Endometrium (tissue), 2 donors: ENCODE data around the gene DNAH6.
"Not testable (repeated sequence)": the region's sequence is repeated elsewhere in the genome, so short reads cannot be mapped to it uniquely, and the experiment has no call there.

Experiments used
- FAIRE-seq: peaks from 2 replicates; lab custom pipeline; 2012; peaks lifted over from hg19 to GRCh38; lab: Jason Lieb, UNC
- donor health status: control.
- donor health status: control.

DNAH6 gene

DNA sequence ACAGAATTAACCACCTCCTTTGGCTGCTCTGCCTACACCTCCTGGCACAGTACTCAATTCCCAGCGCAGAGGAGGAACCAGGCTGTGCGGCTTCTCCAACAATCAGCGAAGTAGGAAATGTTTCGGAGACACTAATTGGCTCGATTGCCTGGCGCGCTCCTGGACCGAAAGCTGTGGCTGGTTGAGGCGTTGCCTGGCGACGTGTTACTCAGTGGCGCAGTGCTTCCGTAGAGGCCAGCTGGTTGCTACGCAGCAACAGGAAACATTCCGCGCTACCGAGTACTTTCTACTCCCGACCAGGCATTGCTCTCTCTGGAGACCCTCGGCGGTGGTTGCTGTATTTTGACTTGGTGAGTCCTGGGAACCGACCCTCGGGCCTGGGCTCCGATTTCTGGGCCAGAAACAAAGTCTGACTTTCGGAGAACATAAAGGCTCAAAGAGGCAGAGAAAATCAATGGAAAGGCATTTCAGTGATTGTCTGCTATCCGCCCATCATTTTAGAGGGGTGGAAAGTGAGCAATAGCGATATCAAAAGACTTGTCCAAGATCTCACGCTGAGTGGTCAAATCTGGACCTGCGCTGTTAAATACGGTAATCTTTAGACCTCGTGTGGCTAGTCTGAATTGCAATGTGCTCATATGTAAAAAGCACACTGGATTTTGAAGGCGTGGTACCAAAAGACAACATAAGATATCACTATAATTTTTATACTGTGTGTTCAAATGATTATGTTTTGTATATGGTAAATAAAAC lies at the start of gene DNAH6:
DNAH6 (plus strand) TSS at position 265 of the 753 bp plus-strand sequence. CDS start 1,329 bp downstream, outside the sequence.
- FAIRE-seq, result peak; percentile 96

GRCh38 chr2:84467389-84467788 lies 48.9 kb upstream of the DNAH6 start:
- FAIRE-seq, result no peak

DNA sequence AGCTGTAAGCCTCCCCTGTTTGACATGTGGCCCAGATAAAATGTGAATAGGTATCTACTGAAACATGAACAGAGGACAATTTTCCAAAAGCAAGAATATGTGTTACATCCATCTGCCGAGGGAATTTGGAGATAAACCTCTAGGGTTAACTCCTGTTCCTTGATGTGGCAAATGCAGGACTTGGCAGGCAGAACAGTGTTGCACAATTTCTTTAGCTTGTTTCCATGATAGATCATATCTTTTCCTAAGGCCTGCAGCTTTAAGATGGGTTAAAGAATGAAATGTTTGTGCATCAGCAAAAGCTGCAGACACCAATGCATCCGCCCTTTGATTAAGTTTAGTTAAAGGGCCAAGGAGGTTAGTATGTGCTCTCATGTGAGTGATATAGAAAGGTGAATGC lies 43.9 kb upstream of the DNAH6 start:
- peak; percentile 46 for FAIRE-seq

DNA sequence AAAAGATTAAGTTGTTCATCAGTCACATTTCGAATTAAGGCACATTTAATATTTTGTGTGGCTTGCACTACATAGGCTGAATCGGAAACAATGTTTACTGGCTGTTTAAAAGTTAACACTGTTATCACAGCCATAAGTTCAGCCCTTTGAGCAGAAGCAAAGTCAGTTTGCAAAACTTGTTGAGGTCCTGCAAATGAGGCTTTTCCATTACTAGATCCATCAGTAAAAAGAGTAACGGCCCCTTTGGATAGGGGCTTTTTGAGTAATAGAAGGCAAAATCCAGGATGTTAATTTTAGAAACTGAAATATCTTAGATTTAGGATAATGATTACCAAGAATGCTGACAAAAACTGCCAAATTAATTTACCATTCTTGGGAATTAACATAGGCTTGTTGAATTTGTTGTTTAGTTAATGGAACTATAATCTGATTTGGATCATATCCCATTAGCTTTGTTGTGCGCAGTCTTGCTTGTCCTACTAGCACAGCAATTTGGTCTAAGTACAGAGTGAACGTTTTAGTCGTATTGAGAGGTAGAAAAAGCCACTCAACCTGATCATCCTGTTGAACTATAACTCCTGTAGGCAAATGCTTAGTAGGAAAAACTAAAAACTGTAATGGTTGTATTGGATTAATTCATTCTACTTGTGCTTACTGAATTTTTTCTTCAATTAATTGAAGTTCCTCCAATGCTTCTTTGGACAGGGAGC lies 43.3 kb upstream of the DNAH6 start:
- peak; percentile 53 for FAIRE-seq

GRCh38 chr2:84474176-84474575 lies 42.1 kb upstream of the DNAH6 start:
- FAIRE-seq, result no peak

- no peak for FAIRE-seq
These were observed 38.4 kb upstream of the DNAH6 start for GRCh38 chr2:84477886-84478285.

DNA sequence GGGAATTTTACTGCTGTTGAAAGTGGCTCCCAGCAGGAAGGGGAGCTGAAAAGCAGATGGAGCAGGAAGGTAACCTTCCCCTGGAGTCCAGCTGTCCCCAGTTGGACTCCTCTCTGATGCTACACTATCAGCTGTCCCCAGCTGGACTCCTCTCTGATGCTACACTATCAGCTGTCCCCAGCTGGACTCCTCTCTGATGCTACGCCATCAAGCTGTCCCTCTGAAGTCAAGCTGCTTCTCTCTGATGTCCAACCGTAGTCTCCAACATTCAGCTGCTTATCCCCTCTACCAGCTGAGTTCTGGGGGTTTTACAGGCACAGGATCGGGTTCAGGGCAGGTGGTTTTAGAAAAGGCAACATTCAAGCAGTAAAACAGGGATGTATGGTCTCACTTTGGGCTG lies 37.4 kb upstream of the DNAH6 start:
- no peak for FAIRE-seq

GRCh38 chr2:84481702-84482101 lies 34.6 kb upstream of the DNAH6 start:
- no peak for FAIRE-seq

DNA sequence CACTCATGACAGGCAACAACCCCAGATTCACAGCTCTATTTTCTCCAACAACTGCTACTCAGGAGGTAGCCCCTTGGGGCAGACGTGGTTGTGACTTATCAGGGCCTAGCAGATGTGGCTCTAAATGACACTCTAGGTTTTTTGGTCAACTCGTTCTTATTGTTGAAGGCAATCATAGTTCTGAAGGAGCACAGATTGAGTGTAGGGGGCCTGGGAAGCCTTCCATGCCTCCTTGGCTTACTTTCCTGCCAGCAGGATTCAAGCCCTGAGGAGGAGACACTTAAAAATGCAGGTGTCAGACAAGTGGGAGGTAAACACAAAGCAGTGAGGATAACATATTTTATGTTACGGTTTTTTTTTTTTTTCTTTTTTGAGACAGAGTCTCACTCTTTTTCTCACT lies 33.7 kb upstream of the DNAH6 start:
- no peak for FAIRE-seq

GRCh38 chr2:84483320-84483719 lies 33.0 kb upstream of the DNAH6 start:
- no peak for FAIRE-seq

DNA sequence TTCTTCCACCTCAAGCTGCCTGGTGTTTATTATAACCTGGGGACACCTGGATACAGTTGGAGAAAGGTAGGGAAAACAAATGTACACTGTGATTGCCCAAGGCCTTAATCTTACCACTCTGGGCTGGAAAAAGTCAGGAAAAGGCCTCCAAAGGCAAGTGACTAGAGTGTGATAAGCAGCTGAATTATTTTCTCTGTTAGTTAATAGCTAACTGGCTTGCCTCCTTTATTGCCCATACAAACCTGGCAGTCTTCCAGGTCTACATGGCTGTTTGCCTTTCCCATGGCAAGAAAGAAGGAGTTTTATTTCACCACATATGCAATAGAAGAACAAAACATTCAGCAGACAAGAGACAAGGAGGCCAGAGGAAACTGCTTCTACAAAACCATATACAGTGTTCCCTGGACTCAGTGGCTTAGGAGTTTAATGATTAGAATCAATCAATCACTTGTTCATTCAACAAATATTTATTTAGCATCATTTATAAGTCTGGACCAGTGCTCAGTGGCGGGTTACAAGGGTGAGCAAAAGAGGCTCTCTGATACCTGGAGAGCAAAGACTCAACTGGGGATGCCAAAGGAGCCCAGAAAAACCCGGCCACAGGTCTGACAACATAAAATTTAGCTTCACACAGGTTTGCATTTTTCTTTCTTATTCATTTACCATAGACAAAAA lies 29.7 kb upstream of the DNAH6 start:
- no peak for FAIRE-seq

DNA sequence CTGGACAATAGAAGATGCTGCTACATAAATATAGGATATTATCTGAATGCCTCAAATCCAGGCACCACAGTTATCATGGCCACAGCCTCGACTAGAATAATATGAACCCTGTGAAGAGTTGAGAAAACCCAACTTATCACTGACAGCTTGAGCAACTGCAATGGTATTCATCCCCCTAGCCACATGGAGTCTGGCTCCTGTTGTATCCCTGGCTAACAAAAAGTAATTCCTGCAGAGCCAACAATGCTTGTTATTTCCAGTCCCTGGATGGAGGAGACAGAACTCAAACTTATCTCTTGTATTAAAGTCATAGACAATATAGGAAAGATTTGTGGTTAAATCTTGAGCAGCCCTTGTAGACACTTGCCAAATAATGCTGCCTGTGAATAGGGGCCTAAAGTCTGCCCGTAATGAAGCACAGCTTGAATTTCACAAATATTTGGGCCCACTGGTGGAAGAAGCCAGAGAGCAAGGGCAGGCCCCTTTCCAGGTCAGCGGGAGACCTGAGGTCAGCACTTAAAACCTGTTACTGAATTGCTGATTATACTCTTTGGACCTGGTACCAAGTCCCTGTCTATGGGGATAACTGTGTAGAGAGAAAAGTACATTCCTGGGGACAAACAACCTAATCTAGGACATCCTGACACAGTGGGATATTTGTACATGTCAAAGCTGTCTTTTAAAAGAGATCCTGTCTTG lies 28.9 kb upstream of the DNAH6 start:
- FAIRE-seq, result no peak

DNA sequence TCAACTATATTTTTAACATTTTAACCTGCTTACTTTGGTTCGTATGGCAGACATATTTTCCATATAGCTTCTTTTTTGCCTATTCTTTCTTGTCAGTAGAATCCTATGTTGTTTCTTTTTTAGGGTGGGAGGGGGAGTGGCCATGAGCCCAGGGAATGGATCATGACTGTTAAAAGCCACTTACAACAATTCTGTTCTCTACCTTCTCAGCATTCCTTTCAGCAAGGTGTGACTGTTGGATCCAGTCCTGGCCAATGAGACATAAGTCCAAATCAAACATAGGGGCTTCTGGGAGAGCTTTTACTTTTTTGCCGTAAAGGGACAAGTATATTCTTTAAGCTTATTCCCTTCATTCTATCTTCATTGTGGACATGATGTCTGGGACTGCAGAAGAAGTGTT lies 25.0 kb upstream of the DNAH6 start:
- FAIRE-seq, result no peak

DNA sequence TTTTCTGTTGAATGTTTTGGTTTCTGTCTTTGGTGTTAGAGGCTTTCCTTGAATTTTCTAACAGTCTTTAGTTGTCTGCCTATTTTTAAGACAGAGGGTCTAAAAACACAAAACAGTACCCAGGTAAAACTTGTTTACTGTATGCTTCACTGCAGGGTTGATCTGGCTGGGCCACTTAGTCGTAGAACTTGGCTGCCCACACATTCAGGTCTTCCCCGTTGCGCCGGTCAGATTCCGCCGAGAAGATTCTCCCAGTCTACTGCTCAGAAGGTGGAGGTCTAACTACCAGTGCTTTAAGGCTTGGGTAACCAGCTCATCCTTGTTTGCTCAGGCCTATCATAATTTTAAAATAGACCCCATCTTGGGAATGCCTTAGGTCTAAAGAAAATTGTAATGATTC lies 24.6 kb upstream of the DNAH6 start:
- FAIRE-seq, result no peak

DNA sequence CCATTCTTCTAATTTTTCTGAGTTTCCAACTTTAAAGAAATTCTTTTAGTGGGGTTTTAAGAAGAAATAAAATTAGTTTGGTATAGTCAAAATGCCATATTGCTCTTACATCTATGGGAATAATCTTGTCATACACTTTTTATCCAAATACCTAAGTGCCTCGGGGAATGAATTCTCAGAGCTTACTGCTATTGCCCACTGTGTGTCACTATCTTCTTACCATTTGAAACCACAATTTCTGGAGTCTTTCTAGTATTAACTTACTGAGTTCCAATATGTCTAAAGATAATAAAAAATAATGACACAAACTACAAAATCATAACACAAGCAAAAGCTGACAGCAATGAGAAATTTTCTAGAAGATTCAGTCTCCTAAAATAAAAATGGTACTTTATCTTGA lies 23.7 kb upstream of the DNAH6 start:
- no peak for FAIRE-seq

DNA sequence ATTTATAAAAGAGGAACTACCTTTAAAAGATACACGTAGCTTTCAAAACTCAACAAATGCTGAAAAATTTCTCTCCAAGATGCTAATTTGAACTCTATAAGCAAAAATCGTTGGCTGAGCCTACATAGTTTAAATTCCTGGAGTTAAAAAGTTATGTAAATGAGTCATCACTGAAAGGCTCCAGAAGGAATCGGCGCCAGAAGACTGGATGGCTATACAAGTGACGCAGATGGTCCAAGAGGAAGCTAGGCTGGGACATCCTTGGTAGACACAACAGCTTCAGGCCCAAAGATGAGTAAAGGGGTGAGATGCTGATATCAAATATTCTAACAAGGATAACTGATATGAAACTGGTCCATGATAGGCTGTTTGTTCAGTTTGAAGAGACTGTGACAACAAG lies 22.8 kb upstream of the DNAH6 start:
- FAIRE-seq, result no peak

DNA sequence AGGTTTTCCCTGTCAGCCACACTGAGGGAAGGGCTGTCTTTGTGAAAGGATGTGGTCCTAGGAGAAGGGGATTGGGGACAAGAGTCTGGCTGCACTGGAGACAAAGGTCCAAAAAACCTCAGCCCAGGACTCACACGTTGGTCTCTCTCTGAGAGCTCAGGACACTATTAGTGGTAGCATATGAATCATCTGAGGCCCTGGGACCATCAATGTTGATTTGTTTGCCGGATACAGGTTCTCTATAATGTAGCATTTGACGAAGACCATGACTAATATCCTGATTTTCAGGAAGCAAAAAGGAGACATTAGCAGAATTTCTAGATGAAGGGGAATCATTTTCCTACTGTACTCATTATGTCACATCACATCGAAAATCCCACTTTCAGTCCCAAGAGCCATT lies 22.2 kb upstream of the DNAH6 start:
- FAIRE-seq, result no peak

GRCh38 chr2:84495539-84496146 lies 20.7 kb upstream of the DNAH6 start:
- peak; percentile 89 for FAIRE-seq

DNA sequence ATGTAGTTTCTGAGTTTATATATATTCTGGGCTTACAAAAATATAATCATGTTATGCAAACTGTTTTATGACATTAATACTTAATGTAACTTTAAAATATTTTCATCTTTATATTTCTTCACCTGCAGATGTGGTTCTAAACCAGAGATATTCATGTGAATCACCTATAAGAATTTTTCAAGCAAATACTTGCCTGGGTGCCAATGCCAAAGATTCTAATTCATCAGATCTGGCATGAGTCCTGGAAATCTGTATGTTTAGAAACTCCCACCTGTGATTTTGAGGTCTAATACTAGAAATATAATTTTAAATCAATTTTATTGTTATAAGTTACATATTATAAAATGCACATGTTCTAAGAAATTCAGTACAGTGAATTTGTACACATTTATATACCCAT lies 19.9 kb upstream of the DNAH6 start:
- no peak for FAIRE-seq

DNA sequence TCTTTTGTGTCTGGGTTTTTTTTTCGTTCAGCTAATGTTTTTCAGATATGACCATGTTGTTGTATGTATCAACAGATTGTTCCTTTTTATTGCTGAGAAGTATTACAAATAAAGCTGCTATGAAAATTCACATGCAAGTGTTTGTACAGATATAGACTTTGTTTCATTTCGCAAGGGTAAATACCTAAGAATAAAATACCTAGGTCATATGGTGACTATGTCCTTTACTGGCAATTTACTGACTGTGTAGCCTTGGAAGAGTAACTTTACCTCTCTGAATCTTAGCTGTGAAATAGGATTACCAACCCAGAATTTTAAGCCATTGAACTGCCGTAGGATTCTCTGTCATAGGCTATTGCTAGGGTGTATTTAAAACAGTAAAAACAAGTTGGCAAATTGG lies 19.0 kb upstream of the DNAH6 start:
- no peak for FAIRE-seq

DNA sequence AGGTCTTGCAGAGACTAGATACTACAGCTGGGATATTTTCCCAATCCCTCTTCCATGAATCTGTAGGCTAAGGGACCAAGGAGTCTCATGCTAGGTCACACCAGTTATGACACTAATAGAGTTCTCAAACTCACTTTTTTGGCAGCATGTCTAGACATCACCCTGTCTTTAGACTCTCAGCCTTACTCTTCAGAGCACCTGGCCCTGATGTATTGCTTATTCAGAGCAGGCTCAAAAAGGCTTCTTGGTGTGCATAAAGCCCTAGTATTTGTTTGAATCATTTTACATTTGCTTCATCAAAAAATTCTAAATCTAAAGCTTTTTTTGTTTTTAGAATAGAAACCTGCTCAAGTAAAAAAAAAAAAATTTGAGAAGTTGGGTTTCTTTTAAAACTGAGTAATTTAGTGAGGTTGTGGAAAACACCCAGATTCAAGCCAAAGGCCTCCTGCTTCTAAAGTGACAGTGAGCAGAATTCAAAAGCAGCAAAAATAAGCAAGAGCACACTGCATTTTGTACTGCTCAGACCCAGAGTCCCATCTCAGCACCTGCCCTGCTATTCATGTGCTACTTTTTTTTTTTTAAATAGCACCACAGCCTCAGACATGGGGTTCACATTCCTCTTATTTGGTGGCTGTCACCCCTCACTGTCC lies 18.0 kb upstream of the DNAH6 start:
- FAIRE-seq, result no peak

GRCh38 chr2:84511024-84511423 lies 5.3 kb upstream of the DNAH6 start:
- FAIRE-seq, result not testable (repeated sequence)
